DMS114 treated with DMSO at 0.1 percent for 48 hours (cell line): ENCODE results near the gene CLCN4.

Experiments
- DNase-seq: peaks from one replicate; lab custom pipeline; 2025; ENCODE audit not compliant: unreplicated experiment; lab: John Stamatoyannopoulos, UW

Gene CLCN4

GRCh38 chrX:10239611-10240064 is 82.9 kb downstream of the CLCN4 start:
- no peak for DNase-seq

- DNase-seq: no peak
Observed at GRCh38 chrX:10240918-10241317, 84.1 kb downstream of the CLCN4 start.

GRCh38 chrX:10242026-10242425 is 85.3 kb downstream of the CLCN4 start:
- no peak for DNase-seq

- no peak for DNase-seq
Observed at GRCh38 chrX:10243106-10243505, 86.3 kb downstream of the CLCN4 start.

GRCh38 chrX:10244915-10245622 is 88.3 kb downstream of the CLCN4 start:
- DNase-seq: no peak

- DNase-seq: no peak
Observed at GRCh38 chrX:10245886-10246285, 89.1 kb downstream of the CLCN4 start.

GRCh38 chrX:10246297-10246696 is 89.5 kb downstream of the CLCN4 start:
- no peak for DNase-seq

GRCh38 chrX:10246846-10247245 is 90.1 kb downstream of the CLCN4 start:
- DNase-seq: no peak

- DNase-seq: no peak
Observed at GRCh38 chrX:10254739-10255138, 98.0 kb downstream of the CLCN4 start.

GRCh38 chrX:10259716-10260115 is 102.9 kb downstream of the CLCN4 start:
- DNase-seq: no peak

GRCh38 chrX:10265775-10266174 is 109.0 kb downstream of the CLCN4 start:
- no peak for DNase-seq

- no peak for DNase-seq
Observed at GRCh38 chrX:10278716-10279115, 121.9 kb downstream of the CLCN4 start.

- DNase-seq: no peak
Observed at GRCh38 chrX:10280071-10280470, 123.3 kb downstream of the CLCN4 start.

- no peak for DNase-seq
Observed at GRCh38 chrX:10282490-10282889, 125.7 kb downstream of the CLCN4 start.

- DNase-seq: no peak
Observed at GRCh38 chrX:10286195-10286594, 129.4 kb downstream of the CLCN4 start.
